Activated CD4-positive, alpha-beta T cell treated with anti-CD3 and anti-CD28 coated beads, Interleukin-2, amount 10 ng/mL, durations not matched to agents 24 days and 14 days (primary cell): ENCODE results near the gene IQSEC3. TPM values are rescaled to one million over a fixed set of nuclear protein-coding genes. Genes with fewer than 3 reads are reported as not detected.

ENCODE experiments used
- DNase-seq: peaks from one replicate; pipeline ENCODE4 v3.0.0; 2022
- H3K27ac Mint-ChIP-seq: one replicate; pipeline ENCODE4 v1.8.0; 2022; ENCODE audit warnings: mild to moderate bottlenecking, mixed read lengths
- H3K27me3 Mint-ChIP-seq: one replicate; pipeline ENCODE4 v1.8.0; 2022; ENCODE audit warnings: mixed read lengths
- H3K36me3 Mint-ChIP-seq: one replicate; pipeline ENCODE4 v1.8.0; 2022; ENCODE audit warnings: low read depth, mild to moderate bottlenecking, mixed read lengths
- H3K4me1 Mint-ChIP-seq: one replicate; pipeline ENCODE4 v1.8.0; 2021; ENCODE audit warnings: mixed read lengths
- H3K4me3 Mint-ChIP-seq: one replicate; pipeline ENCODE4 v1.8.0; 2022; ENCODE audit warnings: mild to moderate bottlenecking, moderate library complexity, mixed read lengths
- H3K9me3 Mint-ChIP-seq: one replicate; pipeline ENCODE4 v1.8.0; 2021; ENCODE audit warnings: mixed read lengths
- intact Hi-C: fragments of 100-400 bp; cut with micrococcal nuclease; formaldehyde crosslinking; loops from one replicate; pipeline ENCODE4 v1.15.1; 2023
- total RNA-seq: library from RNA; stranded (reverse); gene quantifications from 2 replicates; pipeline ENCODE4 v1.2.3, GENCODE V29; 2022

The IQSEC3 gene
- total RNA-seq, 1 donor from 2014 or later = 0.05 TPM

DNA sequence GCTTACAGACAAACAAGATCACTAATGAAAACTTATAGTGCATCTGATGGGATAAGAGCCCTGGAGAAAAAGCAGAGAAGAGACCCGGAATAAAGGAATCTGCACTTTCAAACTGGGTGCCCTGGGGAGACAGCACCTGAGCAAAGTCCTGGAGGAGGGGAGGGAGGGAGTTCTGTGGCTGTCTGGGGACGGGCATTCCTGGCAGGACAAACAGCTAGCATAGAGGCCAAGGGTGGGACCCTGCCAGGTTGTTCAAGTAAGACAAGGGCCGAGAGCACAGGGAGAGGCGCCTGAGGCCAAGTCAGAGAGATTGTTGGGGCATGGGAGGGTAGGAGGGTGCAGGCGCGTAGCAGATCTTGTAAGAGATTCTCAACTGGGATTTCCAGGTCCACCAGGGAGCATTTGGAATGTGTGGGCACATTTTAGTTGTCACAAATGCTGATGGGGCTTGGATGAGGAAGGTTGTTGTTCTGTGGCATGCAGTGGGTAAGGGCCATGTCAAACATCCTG, 14.2 kb downstream of the IQSEC3 start:
- no peaks in the 10 kb centered on the region for H3K4me1 Mint-ChIP-seq
- DNase-seq = no peak
- no peaks in the 10 kb centered on the region for H3K9me3 Mint-ChIP-seq
- H3K27me3 Mint-ChIP-seq = peaks cover 42% of the 10 kb centered on the region
- intact Hi-C loops = no loop called here
- no peak overlapping the region for H3K4me3 Mint-ChIP-seq
- H3K27ac Mint-ChIP-seq = no peak overlapping the region
- no peaks in the 10 kb centered on the region for H3K36me3 Mint-ChIP-seq

DNA sequence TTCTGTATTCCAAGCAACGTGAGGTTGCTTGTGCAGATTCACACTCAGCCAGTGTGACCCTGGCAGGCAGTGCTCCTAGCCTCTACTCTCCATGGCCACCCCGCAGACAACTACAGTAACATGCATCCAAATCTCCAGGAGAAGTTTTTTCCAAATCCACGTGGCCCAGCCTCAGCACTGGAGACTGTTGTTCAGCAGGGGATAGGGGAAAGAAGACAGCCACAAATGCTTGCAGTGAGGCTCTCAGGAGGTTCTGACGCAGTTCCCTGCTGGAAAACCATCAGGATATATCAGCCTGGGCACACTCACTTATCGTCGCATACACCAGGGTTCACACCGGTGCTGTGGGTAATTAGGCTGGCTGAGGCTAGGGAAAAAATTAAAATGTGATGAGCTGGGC, 16.2 kb downstream of the IQSEC3 start:
- DNase-seq = no peak
- no peaks in the 10 kb centered on the region for H3K4me1 Mint-ChIP-seq
- H3K9me3 Mint-ChIP-seq = no peaks in the 10 kb centered on the region
- H3K4me3 Mint-ChIP-seq = no peak overlapping the region
- no peak overlapping the region for H3K27ac Mint-ChIP-seq
- intact Hi-C loops = no loop called here
- H3K27me3 Mint-ChIP-seq = peaks cover 30% of the 10 kb centered on the region
- H3K36me3 Mint-ChIP-seq = no peaks in the 10 kb centered on the region

DNA sequence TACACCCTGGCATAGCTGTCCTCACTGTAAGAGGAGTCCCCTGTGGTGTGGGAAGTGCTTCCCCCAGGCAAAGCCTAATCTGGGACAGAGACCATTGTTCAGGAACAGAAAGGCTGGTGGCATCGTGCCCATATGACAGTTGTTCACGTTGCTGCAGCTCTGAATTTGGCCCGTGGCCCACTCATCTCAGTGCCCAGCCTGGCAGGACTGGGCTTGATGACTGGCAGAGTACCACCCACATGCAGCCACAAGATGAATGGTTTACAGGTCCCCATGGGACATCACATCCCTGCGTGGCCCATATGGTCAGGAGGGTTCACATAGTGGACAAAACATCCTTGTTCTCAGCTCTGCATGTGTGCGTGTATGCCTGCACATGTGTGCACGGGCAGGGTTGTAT, 17.5 kb downstream of the IQSEC3 start:
- no peaks in the 10 kb centered on the region for H3K9me3 Mint-ChIP-seq

DNA sequence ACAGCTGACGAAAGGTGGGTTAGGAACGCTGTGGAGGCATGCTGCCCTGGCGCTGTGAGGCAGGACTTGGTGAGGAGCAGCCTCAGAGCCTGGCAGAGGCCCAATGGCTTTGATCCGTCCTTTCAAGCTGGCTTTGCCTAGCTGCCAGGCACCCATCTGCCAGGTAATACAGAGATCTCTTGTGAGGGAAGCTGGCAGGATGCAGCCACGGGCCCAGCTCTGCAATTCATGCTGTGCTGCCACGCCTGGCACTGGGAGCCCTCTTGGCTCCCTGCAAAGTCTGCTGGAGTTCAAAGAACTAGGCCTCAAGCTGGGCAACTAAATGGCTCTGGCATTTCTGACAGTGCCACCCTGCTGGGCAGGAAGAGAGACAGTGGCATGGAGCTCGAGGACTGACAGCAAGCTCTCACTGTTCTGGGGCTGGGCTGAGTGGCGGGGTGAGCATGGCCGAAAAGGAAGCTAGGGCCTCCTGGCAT, 18.7 kb downstream of the IQSEC3 start:
- Mint-ChIP-seq H3K4me3 (no peak overlapping the region), H3K36me3 (no peaks in the 10 kb centered on the region), H3K27ac (no peak overlapping the region), H3K27me3 (peaks cover 18% of the 10 kb centered on the region), H3K4me1 (no peaks in the 10 kb centered on the region), H3K9me3 (no peaks in the 10 kb centered on the region)
- DNase-seq = no peak
- intact Hi-C loops = no loop called here

More for the DNA sequence above, 17.5 kb downstream of the IQSEC3 start:
- H3K27ac Mint-ChIP-seq = no peak overlapping the region
- no peaks in the 10 kb centered on the region for H3K36me3 Mint-ChIP-seq
- no peak for DNase-seq
- intact Hi-C loops = no loop called here
- H3K4me3 Mint-ChIP-seq = no peak overlapping the region
- no peaks in the 10 kb centered on the region for H3K4me1 Mint-ChIP-seq
- peaks cover 24% of the 10 kb centered on the region for H3K27me3 Mint-ChIP-seq

DNA sequence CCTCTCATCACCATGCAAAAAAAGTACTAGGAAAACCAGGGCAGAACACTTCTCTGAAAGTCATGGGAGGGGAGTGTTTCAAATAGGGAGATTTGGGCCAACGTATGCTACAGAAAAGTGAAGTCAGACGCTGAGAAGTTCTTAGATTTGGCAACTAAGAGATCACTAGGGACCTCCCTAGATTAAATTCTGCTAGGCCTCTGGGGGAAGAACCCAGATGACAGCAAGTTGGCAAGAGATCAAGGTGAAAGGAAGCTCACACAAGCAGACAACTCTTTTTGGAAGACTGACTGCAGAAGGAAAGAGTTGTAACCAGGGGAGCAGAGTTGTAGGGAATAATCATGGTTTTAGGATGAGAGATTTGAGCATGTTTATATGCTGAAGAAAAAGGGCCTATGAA, 20.7 kb downstream of the IQSEC3 start:
- H3K36me3 Mint-ChIP-seq = no peaks in the 10 kb centered on the region
- H3K27me3 Mint-ChIP-seq = peaks cover 4% of the 10 kb centered on the region
- intact Hi-C loops = no loop called here
- H3K4me1 Mint-ChIP-seq = no peaks in the 10 kb centered on the region
- H3K27ac Mint-ChIP-seq = no peak overlapping the region
- H3K9me3 Mint-ChIP-seq = no peaks in the 10 kb centered on the region
- DNase-seq = no peak
- H3K4me3 Mint-ChIP-seq = no peak overlapping the region

DNA sequence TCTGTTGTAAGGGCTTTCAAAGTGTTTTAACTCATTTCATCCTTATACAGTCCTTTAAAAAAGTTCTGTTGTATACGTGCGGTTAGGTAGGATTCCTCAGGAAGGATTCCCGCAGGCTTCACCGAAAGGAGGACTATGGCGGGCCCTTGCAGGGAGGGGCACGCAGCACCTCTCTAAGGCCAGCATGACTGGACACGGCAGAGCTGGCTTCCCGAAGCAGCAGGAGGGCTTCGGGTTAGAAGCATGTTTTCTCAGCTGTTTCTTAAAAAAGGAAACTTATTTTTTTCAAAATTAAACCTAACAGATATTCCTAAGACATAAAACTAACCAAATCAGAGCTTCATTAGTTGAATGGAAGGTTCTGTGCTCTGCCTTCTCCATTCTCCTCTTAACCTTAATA, 21.3 kb downstream of the IQSEC3 start:
- intact Hi-C loops = no loop called here
- Mint-ChIP-seq H3K9me3 (no peaks in the 10 kb centered on the region), H3K4me1 (no peaks in the 10 kb centered on the region), H3K36me3 (no peaks in the 10 kb centered on the region), H3K4me3 (no peak overlapping the region), H3K27me3 (peaks cover 4% of the 10 kb centered on the region), H3K27ac (no peak overlapping the region)
- DNase-seq = no peak

DNA sequence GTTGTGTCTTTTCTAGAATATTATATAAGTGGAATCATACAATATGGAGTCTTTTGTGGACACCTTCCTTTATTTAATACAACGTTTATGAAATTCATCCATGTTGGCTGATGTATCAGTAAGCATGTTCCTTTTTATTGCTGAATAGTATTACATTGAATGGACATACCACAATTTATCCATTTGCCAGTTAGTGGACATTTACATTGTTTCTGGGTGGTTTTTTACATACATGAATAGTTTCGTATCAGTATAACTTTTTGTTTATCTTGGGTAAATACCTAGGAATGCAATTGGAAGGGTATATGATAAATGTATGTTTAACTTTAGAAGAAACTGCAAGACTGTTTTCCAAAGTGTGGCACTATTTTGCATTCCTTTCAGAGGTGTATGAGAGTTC, 23.1 kb downstream of the IQSEC3 start:
- intact Hi-C loops = no loop called here
- H3K36me3 Mint-ChIP-seq = no peaks in the 10 kb centered on the region
- no peak overlapping the region for H3K4me3 Mint-ChIP-seq
- DNase-seq = no peak
- no peaks in the 10 kb centered on the region for H3K9me3 Mint-ChIP-seq
- H3K27ac Mint-ChIP-seq = no peak overlapping the region
- H3K4me1 Mint-ChIP-seq = no peaks in the 10 kb centered on the region
- H3K27me3 Mint-ChIP-seq = peaks cover 4% of the 10 kb centered on the region

DNA sequence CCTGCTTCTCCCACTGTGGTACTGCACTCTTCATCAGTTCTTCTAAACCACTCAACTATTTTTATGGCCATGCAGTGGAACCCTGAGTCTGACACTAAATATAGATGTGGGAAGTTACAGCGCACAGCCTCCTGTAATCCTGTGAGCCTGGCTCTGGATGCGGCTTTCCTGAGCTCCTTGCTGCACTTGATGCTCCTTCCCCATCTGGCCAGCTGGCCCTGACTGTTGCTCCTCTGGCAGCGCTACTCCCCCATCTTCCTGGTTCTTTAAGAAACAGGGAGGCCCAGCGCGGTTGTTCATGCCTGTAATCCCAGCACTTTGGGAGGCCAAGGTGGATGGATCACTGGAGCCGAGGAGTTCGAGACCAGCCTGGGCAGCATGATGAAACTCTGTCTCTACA, 24.6 kb downstream of the IQSEC3 start:
- H3K27me3 Mint-ChIP-seq = peaks cover 4% of the 10 kb centered on the region
- H3K27ac Mint-ChIP-seq = no peak overlapping the region
- DNase-seq = no peak
- intact Hi-C loops = no loop called here
- H3K9me3 Mint-ChIP-seq = no peaks in the 10 kb centered on the region
- H3K4me1 Mint-ChIP-seq = no peaks in the 10 kb centered on the region
- H3K4me3 Mint-ChIP-seq = no peak overlapping the region
- H3K36me3 Mint-ChIP-seq = no peaks in the 10 kb centered on the region

DNA sequence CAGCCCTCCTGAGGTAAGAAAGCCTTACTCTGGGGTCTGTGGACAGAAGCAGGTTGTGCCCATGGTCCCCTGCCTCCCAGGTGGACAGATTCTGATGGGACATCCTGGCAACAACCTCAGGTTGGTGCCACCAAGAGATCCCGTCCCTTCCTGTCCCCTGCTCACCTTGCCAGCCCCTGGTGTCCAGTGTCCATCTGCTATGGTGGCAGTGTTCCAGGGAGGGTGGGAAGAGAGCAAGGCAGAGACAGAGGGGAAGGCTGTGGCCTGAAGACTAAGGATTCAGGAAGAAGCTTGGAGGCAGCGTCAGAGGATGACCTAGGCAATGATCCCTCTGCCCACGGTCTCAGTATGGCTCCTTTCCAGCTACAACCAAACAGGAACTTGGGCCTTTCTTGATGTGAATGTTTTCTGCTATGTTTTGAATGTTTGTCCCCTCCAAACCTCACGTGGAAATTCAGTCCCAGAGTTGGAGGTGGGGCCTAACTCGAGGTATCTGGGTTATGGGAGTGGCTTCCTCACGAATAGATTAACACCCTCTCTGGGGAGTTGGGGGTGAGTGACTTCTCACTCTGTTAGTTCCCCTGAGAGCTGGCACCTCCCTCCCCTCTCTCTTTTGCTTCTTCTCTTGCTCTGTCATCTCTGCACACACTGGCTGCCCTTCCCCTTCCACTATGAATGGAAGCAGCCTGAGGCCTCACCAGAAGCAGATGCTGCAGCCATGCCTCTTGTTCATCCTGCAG, 26.9 kb downstream of the IQSEC3 start:
- Mint-ChIP-seq H3K4me1 (no peaks in the 10 kb centered on the region), H3K4me3 (no peak overlapping the region), H3K36me3 (no peaks in the 10 kb centered on the region), H3K27me3 (peaks cover 4% of the 10 kb centered on the region), H3K27ac (no peak overlapping the region), H3K9me3 (no peaks in the 10 kb centered on the region)
- no peak for DNase-seq
- intact Hi-C loops = no loop called here

DNA sequence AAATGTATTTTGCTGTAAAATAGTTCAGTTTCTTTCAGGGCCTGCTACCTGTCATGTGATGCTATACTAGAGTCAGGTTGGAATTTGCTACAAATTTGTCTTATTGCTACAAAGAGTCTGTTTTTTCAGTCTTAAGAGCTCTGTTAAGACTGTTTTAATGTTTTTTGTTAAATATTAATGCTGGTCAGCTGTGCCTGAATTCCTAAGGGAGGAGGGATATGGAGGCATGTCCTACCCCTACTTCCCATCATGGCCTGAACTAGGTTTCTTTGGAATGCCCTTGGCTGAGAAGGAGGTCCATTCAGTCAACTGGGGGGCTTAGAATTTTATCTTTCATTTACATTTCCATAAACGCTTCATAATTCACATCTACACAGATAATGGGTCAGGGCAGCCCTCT, 30.0 kb downstream of the IQSEC3 start:
- Mint-ChIP-seq H3K4me3 (no peak overlapping the region), H3K27ac (no peak overlapping the region), H3K36me3 (no peaks in the 10 kb centered on the region), H3K27me3 (peaks cover 3% of the 10 kb centered on the region), H3K4me1 (no peaks in the 10 kb centered on the region), H3K9me3 (no peaks in the 10 kb centered on the region)
- DNase-seq = no peak
- intact Hi-C loops = no loop called here

DNA sequence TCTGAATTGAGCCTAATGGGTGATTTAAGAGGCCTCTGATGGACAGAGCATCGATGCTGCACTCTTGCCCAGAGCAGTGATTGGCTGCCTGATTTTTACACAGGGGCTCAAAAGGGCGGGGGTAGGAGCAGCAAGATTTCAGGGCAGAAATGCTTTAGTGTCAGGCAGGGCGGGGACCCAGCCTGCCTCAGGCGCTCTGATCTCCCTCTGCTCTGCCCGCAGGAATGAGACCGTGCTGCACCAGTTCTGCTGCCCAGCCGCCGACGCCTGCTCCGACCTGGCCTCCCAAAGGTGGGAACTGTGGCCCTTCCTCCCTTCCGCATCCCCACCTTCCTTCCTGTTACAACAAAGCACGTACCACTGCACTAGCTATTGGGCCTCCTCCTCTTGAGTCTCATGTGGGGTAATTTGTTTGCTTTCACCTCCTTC, 32.4 kb downstream of the IQSEC3 start:
- Mint-ChIP-seq H3K9me3 (no peaks in the 10 kb centered on the region), H3K4me1 (no peaks in the 10 kb centered on the region), H3K27me3 (peaks cover 3% of the 10 kb centered on the region), H3K27ac (no peak overlapping the region), H3K36me3 (no peaks in the 10 kb centered on the region), H3K4me3 (no peak overlapping the region)
- DNase-seq = no peak
- intact Hi-C loops = no loop called here

DNA sequence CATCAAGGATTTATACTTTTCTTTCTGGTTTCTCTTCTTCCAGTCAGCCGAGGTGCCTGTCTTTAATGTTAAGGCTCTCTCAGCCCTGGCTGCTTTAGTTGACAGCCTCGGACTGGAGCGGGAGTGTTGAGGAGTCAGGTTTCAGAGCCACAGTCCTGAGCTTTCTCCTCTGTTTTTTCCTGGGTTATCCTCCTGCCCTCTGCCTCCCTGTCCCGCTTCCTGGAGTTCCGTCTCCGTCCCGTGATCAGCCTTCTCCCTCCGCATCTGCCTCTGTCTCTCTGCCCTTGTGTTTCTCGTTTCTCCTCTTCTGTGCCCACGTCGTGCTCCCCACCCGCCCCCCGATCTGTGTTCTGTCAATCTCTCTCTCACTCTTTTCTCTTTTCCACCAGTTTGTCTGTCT, 33.0 kb downstream of the IQSEC3 start:
- H3K27me3 Mint-ChIP-seq = peaks cover 3% of the 10 kb centered on the region
- no peak overlapping the region for H3K4me3 Mint-ChIP-seq
- no peaks in the 10 kb centered on the region for H3K9me3 Mint-ChIP-seq
- no peaks in the 10 kb centered on the region for H3K4me1 Mint-ChIP-seq
- no peaks in the 10 kb centered on the region for H3K36me3 Mint-ChIP-seq
- intact Hi-C loops = no loop called here
- DNase-seq = no peak
- H3K27ac Mint-ChIP-seq = no peak overlapping the region

DNA sequence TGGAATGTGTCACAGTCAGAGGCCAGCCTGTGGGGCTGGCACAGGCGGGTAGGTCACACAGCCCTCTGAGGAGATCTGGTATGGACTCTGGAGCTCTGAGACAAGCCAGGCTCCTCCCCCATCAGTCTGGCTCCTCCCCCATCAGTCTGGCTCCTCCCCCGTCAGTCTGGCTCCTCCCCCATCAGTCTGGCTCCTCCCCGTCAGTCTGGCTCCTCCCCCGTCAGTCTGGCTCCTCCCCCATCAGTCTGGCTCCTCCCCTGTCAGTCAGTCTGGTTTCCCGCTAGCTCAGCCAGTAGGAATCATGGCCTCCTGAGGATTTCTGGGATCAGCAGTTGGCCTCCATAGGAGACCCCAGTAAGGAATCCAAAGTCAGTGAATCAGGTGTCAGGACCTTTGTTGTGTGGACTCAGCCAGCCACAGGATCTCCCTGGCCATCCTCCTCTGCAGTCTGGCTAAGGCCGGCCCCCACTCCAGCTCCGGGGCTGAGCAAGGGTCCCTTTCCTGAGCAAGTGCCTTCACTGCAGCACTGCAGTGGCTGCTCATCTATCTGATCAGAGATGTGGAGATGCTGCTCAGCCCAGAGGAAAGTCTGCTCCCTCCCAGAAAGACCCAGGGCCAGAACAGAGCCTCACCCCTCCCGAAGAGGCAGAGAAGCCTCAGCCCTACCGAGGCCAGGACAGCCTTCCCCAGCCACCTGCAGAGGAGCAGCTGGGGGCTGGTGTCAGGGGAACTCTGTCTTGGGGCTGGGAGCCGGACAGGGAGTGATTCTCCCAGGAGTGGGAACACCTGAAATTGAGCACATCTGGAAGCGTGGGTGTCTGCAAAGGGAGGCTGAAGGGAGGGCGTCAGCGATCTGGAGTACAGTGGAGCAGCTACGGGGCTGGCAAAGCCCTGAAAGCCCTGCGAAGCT, 35.7 kb downstream of the IQSEC3 start:
- H3K27me3 Mint-ChIP-seq = peaks cover 3% of the 10 kb centered on the region
- H3K9me3 Mint-ChIP-seq = no peaks in the 10 kb centered on the region
- H3K4me1 Mint-ChIP-seq = no peaks in the 10 kb centered on the region
- no peaks in the 10 kb centered on the region for H3K36me3 Mint-ChIP-seq
- no peak overlapping the region for H3K4me3 Mint-ChIP-seq
- H3K27ac Mint-ChIP-seq = no peak overlapping the region
- DNase-seq = no peak
- intact Hi-C loops = no loop called here

DNA sequence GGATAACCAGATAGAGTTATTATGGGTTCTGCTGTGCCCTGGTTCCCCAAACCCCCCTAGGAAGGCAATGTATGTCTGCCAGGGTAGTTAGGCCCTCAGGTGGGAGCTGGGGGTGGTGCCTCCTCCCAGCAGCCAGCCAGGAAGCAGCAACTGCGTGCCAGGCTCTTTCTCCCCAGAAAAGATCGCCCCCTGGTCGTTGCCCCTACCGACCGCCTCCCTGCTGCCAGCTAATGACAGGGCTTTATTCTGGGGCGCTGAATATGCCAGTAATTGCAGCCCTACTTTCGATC, 36.3 kb downstream of the IQSEC3 start:
- no peaks in the 10 kb centered on the region for H3K9me3 Mint-ChIP-seq
- no peak for DNase-seq
- H3K27me3 Mint-ChIP-seq = peaks cover 3% of the 10 kb centered on the region
- no peaks in the 10 kb centered on the region for H3K36me3 Mint-ChIP-seq
- H3K4me3 Mint-ChIP-seq = no peak overlapping the region
- no peak overlapping the region for H3K27ac Mint-ChIP-seq
- intact Hi-C loops = no loop called here
- no peaks in the 10 kb centered on the region for H3K4me1 Mint-ChIP-seq
